ENCODE results near the gene DACT2. TPM values are rescaled to one million over a fixed set of nuclear protein-coding genes. Genes with fewer than 3 reads are reported as not detected.

Gene DACT2
- total RNA-seq, 3 donors from 2014 or later, result 1.2 to 3.4 (median 1.5) TPM

DNA sequence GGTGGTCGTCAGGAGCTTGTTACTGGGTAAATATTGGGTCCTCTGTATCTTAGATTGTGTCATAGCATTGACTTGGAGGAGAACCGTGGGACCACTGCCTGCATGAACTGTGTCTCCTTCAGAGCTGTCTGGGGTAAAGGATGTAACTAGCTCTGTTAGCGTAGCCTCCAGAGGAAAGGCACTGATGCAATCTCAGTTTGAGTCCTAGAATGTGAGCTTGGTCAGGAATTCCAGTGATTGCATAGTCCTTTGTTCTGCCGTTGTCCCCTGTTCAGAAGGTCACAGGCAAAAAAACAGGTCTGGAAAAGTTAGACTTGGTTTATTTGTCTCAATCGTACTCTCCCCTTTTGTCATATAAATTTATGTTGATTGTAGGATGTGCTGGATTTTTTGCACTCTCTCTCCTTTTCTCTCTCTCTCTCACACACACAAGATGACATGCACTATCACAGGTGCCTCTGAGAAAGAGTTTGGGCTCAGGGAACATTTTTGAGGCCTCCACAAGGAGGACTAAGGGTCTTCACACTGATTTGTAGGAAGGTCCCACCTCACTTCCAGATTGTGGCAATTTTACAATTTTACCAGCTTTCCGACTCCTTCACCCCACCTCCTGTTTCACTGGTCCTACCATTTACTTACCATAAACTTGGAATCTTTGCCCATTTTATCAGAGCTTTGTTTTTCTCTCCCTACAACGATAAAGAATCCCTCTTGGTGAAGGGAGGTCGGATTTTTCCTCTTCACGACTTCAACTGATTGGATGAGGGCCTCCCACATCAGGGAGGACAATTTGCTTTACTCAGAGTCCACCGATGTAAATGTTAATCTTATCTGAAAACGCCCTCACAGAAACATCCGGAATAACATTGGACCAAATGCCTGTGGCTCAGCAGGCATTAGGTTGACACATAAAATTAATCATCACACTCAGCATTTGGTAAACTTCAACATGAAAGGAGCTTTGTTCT lies 7.0 kb upstream of the DACT2 start:
- Histone ChIP-seq H3K4me1 (ENCODE audit: low read depth) (no peaks in the 10 kb centered on the region), H3K9me3 (no peaks in the 10 kb centered on the region), H3K4me3 (no peak overlapping the region), H3K36me3 (ENCODE audit: low read depth) (no peaks in the 10 kb centered on the region)
- intact Hi-C loops (cut with DNase I, micrococcal nuclease), result no loop called here
- ATAC-seq (no peak), DNase-seq (no peak)
- TF ChIP-seq, protein P1, sequence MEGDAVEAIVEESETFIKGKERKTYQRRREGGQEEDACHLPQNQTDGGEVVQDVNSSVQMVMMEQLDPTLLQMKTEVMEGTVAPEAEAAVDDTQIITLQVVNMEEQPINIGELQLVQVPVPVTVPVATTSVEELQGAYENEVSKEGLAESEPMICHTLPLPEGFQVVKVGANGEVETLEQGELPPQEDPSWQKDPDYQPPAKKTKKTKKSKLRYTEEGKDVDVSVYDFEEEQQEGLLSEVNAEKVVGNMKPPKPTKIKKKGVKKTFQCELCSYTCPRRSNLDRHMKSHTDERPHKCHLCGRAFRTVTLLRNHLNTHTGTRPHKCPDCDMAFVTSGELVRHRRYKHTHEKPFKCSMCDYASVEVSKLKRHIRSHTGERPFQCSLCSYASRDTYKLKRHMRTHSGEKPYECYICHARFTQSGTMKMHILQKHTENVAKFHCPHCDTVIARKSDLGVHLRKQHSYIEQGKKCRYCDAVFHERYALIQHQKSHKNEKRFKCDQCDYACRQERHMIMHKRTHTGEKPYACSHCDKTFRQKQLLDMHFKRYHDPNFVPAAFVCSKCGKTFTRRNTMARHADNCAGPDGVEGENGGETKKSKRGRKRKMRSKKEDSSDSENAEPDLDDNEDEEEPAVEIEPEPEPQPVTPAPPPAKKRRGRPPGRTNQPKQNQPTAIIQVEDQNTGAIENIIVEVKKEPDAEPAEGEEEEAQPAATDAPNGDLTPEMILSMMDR (IDR thresholded peaks at IDR 0.05), result no peak

DNA sequence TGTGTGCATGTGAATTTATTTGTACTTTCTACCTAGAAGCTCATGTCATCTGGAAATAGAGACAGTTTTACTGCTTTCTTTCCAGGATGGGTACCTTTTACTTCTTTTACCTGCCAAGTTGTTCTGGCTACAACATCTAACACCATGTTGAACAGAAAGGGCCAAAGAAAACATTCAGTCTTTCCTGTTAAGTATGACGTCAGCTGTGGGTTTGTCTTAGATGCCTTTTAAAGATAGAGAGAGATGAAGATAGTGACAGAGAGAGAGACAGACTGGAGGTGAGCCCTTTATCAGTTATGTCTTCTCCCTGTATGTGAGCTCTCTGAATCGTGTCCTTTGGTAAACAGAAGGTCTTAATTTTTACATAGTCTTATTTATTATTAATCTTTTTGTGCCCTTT lies 3.4 kb upstream of the DACT2 start:
- intact Hi-C loops (cut with DNase I, micrococcal nuclease), result no loop called here
- DNase-seq (no peak), ATAC-seq (no peak)
- H3K36me3 ChIP-seq (ENCODE audit: low read depth), result no peaks in the 10 kb centered on the region
- H3K4me3 ChIP-seq, result no peak overlapping the region
- no peaks in the 10 kb centered on the region for H3K9me3 ChIP-seq
- TF ChIP-seq, protein P1 (IDR thresholded peaks at IDR 0.05), result no peak
- peaks cover 4% of the 10 kb centered on the region for H3K4me1 ChIP-seq (ENCODE audit: low read depth)

DNA sequence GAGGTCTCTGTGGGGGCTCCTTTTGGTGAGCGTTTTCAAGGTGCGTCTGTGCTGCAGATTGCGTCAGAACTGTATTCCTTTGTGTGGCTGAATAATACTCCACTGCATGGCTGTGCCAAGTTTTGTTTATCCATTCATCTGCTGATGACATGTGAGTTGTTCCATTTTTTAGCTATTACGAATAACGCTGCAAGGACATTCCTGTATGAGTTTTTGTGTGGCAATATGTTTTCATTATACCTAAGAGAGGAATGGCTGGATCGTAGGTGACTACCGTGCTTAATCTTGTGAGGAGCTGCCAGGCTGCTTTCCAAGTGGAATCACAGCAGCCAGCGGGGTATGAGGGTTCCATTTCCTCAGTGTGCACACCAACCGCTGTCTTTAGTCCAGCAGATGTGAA lies 1.1 kb upstream of the DACT2 start:
- ATAC-seq, result no peak
- Histone ChIP-seq H3K4me1 (ENCODE audit: low read depth) (peaks cover 4% of the 10 kb centered on the region), H3K36me3 (ENCODE audit: low read depth) (no peaks in the 10 kb centered on the region), H3K9me3 (no peaks in the 10 kb centered on the region), H3K4me3 (no peak overlapping the region)
- intact Hi-C loops (cut with DNase I, micrococcal nuclease), result no loop called here
- DNase-seq, result no peak
- TF ChIP-seq, protein P1 (IDR thresholded peaks at IDR 0.05), result no peak

GRCh38 chr6:168318579-168319278 lies 848 bp downstream of the DACT2 start:
- Histone ChIP-seq H3K4me1 (ENCODE audit: low read depth) (peaks cover 5% of the 10 kb centered on the region), H3K9me3 (no peaks in the 10 kb centered on the region), H3K4me3 (no peak overlapping the region), H3K36me3 (ENCODE audit: low read depth) (no peaks in the 10 kb centered on the region)
- TF ChIP-seq, protein P1 (IDR thresholded peaks at IDR 0.05), result no peak
- intact Hi-C loops (cut with DNase I, micrococcal nuclease), result no loop called here
- peak; percentile 52 for ATAC-seq
- no peak for DNase-seq

- H3K36me3 ChIP-seq (ENCODE audit: low read depth), result no peaks in the 10 kb centered on the region
- H3K4me1 ChIP-seq (ENCODE audit: low read depth), result peaks cover 7% of the 10 kb centered on the region
- H3K9me3 ChIP-seq, result no peaks in the 10 kb centered on the region
- ATAC-seq, result peak; percentile 44
- intact Hi-C loops (cut with DNase I, micrococcal nuclease), result no loop called here
- H3K4me3 ChIP-seq, result no peak overlapping the region
- peak in 1 of 3 donors; percentile 28 for DNase-seq
- TF ChIP-seq, protein P1 (IDR thresholded peaks at IDR 0.05), result no peak
These were observed 1.5 kb downstream of the DACT2 start for GRCh38 chr6:168318090-168318489.

Measured in mucosa of descending colon (tissue), 3 donors.